HL-60/S4 (cell line): ENCODE data around the gene EVC2.

Experiments used
- in situ Hi-C: fragments of 300-500 bp; cut with MboI; formaldehyde crosslinking; loops from 2 replicates; pipeline ENCODE4 v1.14.3; 2022; ENCODE audit warnings: low sequenced_read_pairs

EVC2 gene, protein sequence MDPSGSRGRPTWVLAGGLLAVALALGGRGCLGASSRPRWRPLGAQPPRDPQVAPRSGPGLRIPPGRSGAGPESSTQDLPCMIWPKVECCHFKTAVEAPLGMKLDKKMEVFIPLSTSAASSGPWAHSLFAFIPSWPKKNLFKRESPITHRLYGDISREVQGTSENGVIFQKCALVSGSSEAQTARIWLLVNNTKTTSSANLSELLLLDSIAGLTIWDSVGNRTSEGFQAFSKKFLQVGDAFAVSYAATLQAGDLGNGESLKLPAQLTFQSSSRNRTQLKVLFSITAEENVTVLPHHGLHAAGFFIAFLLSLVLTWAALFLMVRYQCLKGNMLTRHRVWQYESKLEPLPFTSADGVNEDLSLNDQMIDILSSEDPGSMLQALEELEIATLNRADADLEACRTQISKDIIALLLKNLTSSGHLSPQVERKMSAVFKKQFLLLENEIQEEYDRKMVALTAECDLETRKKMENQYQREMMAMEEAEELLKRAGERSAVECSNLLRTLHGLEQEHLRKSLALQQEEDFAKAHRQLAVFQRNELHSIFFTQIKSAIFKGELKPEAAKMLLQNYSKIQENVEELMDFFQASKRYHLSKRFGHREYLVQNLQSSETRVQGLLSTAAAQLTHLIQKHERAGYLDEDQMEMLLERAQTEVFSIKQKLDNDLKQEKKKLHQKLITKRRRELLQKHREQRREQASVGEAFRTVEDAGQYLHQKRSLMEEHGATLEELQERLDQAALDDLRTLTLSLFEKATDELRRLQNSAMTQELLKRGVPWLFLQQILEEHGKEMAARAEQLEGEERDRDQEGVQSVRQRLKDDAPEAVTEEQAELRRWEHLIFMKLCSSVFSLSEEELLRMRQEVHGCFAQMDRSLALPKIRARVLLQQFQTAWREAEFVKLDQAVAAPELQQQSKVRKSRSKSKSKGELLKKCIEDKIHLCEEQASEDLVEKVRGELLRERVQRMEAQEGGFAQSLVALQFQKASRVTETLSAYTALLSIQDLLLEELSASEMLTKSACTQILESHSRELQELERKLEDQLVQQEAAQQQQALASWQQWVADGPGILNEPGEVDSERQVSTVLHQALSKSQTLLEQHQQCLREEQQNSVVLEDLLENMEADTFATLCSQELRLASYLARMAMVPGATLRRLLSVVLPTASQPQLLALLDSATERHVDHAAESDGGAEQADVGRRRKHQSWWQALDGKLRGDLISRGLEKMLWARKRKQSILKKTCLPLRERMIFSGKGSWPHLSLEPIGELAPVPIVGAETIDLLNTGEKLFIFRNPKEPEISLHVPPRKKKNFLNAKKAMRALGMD

DNA sequence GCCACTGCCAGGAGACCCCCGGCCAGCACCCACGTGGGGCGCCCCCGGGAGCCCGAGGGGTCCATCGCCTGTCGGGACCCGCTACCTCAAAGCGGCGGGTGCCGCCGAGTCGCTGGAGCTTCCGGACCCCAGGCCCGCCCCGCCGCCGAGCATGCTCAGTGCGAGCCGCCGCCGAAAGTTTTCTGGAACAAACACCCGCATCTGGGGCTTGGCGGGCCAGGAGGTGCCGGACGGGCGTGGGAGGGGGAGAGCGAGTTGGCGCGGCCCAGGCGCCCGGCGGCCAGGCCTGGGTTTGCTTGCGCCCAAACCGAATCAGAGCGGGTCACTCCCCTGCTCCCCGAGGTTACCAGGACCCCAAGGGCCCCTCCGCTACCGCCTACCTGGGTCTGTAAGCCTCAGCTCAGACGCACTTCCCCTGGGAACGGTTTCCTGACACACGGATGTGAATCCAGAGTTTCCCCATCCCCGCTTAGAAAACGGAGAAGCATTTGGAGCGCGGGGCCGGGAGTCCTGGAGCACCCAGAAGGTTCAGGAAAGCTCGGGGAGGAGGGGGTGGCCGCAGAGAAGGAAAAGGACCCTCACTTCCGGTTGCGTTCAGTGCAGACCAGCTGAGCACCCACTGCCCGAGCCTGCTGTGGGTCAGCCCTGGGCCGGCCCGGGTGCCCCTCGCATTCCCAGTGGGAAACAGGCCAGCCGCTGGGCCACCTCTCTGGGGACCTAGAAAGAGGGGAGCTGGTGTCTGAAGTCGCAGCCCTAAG is at the start of gene EVC2:
TSS of gene EVC2 (minus strand) at position 111 of the 758 bp plus-strand sequence. CDS start at position 65, 46 bp downstream.
- in situ Hi-C loops: no loop called here

DNA sequence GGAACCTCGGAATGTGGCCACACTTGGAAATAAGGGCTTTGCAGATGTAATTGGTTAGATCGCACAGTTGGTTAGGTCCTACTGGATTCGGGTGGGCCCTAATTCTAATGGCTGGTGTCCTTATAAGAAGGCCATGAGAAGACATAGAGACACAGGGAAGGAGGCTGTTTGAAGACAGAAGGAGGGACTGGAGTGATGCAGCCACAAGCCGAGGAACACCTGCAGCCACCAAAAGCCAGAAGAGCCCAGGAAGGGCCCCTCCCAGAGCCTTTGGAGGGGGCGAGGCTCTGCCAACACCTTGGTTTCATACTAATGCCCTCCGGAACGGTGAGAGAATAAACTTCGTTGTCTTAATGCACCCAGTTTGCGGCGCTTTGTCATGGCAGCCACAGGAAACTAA is 49.6 kb upstream of the EVC2 start:
- in situ Hi-C loops: no loop called here

DNA sequence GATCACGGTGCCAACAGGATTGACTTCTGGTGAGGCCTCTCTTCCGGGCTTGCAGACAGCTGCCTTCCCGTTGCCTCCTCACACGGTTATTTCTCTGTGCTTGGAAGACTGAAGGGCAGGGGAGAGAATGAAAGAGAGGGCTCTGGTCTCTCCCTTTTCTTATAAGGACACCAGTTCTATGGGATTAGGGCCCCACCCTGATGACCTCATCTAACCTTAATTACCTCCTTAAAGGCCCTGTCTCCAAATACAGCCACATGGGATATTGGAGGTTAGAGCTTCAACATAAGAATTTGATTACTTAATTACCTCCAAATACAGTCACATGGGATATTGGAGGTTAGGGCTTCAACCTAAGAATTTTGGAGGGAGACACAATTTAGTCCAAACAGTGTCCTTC is 49.2 kb upstream of the EVC2 start:
- in situ Hi-C loops: no loop called here

DNA sequence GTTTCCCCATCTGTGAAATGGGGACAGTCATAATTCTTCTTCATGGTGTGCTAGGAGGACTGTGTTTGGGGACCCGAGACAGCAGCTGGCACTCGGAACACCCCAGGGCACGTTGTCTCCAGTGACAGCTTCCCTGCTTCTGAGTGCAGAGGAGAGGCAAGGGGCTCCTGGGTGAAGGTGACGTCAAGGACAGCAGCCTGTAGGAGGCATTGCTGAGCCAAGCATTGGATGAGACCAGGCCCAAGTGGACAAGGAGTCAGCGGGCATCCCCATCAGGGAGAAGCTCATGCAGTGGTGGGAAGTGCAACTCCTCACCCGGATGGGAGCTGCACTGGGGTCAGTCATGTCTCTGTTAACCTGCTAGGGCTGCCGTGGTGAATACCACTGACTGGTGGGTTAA is 48.7 kb upstream of the EVC2 start:
- in situ Hi-C loops: no loop called here

DNA sequence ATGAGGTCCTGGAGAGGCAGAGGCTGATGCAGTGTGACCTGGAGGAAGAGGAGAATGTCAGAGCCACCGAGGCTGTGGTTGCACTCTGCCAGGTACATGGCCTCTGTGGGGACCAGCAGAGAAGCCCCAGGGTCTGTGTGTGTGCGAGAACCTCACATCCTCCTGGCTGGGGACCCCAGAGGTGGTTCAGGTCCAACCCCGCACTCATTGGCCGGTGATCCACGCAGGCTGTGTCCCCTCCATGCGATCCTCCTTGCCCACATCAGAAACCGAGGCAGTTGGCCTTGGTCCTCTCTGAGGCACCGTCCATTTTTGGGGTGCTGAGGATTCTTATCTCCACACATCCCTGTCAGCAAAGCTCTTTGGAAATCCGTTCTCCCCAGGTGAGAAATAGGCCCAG is 47.9 kb upstream of the EVC2 start:
- in situ Hi-C loops: no loop called here

DNA sequence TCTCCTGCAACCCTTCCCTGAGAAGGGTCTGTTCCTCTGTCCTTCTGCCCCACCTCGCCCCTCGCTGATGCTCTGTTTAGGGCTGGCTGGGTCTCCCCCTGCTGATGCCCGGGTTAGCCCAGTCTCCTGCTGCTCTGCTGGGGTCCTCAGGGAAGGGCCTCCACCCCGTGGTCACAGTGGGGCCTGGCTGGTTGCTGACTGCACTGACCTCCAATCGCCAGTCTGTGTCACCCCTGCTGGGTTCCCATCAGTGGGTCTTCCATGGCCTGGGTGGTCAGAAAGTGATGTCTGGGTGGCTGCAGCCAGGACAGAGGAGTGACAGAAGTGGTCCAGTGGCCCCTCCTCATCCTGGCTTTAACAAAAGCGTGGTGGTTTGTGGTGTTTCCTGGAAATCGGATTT is 47.3 kb upstream of the EVC2 start:
- in situ Hi-C loops: no loop called here

DNA sequence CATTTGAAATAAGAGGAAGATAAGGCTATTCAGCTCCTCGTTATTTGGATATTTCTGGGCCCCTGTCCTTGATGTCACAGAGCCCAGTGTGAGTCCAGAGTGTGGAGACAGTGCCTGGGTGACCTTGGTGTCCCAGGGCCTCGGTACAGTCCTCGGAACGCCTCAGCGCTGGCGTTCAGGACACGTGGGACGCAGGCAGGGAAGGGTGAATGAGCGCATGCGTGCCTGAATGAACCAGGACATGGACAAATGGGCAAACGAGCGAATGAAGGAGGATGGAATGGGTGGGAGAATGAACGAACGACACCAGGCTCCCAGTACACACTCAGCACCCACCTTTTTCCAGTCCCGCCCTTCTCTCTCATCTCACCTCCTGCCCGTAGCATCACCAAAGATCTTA is 46.8 kb upstream of the EVC2 start:
- in situ Hi-C loops: no loop called here

DNA sequence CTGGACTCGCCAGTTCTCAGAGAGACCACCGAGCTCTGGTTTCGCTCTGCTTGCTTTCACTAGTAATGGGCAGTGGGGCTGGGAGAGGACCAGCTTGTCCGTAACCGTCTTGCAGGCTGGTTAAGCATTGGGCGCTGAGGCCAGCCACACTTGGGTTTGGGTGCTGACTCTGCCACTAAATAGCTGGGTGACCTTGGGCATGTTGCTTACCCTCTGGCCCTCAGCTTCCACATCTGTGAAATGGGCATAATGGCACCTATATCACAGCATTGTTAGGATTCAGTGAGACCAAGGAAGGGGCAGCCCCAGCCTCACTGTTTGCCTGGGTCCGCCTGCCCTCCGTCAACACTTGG is 46.1 kb upstream of the EVC2 start:
- in situ Hi-C loops: no loop called here

DNA sequence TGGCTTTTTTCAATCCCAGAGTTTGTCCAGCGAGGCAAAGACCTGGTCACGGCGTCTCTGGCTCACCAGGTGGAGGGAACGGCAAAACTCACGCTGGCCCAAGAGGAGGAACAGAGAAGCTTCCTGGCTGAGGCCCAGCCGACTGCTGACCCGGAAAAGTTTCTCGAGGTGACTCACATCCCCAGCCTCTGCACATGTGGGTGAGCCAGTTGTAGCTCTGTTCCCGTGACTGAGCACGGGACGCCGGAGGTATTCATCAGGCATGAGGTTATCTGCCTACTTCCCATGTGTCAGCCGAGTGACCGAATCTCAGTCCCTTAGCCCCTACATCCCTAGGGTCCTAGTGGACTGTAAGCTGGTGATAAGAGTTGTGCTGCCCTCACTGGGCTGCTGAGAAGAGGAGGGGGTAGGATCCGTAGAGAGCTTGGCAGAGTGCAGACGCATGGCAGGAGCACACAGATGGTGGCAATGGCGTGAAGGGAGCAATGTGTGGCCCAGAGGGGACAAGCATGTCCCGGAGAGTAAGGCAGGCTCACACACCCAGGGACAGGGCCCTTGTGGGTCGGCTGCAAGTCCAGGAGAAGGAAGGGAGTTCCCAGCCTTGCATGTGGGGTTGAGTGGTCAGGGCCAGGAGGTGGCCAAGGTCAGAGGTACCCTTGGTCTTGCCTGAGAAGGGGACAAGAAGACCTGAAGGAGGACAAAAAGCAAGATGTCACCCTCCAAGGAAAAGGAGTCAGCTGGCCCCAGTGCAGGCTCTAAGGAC is 45.6 kb upstream of the EVC2 start:
- in situ Hi-C loops: no loop called here

DNA sequence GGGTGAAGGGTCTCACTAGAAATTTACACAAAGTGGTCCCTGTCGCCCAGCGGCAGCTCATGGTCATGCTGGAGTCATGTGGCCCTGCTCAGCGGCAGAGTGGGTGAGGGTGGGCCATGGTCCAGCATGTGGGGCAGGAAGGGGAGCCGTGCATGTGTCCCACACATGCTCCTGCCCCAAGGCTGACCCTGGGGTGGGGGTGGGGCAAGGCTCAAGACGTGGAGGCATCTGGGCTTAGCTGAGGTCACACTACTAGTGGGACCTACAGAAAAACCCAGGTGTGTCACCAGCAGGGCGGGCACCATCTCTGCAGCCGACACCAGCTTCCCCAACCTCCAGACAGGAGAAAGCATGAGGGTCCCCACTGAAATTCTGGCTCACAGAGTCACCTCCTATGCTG is 45.0 kb upstream of the EVC2 start:
- in situ Hi-C loops: no loop called here

DNA sequence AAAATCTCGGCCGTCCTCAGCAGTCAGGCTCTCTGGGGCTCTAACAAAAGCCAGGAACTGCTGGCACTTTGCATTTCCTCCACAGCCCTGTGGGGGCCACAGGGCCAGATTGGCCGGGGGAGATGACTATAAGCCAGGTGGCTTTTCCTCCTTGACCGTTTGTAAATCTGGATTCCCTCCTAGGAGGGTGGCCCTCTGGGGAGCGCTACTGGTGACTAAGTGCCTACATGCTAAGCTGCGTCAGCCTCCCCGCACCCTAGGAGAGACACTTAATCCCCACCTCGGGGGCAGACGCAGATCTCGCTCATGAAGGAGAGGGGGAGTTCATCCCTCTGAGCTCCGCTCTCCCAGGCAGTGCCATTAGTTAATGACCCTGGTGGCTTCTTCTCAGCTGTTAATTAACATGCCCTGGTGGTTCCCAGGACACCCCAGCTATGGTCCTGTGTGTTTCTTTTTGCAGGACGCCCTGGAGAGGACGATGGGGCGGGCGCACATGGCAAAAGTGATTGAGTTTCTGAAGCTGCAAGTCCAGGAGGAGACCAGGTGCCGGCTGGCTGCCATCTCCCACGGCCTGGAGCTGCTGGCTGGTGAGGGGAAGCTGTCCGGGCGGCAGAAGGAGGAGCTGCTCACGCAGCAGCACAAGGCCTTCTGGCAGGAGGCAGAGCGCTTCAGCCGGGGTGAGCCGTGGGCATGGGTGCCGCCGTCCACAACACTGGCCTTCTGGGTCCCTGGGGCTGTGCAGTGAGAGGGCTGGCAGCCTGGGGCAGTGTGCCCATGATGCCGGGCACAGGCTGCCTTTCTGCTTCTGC is 44.2 kb upstream of the EVC2 start:
- in situ Hi-C loops: no loop called here

DNA sequence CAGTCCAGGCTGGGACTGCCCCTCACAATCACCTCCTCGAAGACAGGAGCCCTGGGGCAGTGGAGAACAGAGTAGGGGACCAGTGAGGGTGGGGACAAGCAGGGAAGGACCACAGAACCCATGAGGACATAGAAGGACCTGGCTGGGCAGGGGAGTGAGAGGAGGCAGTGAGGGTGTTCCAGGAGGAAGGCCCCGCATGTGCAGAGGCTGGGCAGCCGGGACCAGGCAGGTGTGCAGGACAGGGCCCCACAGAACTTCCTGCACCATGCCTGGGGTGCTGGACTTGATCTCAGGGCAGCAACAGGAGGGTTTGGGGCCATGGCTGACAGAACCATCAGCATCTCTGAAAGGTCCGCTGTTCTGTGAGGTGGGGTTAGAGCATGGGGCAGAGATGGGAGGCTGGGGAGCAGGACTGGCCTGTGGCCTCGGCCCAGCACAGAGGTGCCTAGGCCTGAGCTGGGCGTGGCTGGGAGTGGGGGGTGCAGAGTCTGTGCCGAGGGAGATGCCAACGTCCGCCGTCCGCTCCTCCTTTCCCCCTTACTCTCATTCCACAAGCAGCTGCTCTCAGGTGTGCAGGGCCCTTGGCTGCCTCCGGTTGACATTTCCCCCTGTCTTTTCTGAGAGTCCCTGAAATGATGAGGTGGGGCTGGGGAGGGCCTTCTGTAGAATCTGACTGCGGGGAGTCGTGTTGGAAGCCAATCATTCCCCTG is 43.5 kb upstream of the EVC2 start:
- in situ Hi-C loops: no loop called here

DNA sequence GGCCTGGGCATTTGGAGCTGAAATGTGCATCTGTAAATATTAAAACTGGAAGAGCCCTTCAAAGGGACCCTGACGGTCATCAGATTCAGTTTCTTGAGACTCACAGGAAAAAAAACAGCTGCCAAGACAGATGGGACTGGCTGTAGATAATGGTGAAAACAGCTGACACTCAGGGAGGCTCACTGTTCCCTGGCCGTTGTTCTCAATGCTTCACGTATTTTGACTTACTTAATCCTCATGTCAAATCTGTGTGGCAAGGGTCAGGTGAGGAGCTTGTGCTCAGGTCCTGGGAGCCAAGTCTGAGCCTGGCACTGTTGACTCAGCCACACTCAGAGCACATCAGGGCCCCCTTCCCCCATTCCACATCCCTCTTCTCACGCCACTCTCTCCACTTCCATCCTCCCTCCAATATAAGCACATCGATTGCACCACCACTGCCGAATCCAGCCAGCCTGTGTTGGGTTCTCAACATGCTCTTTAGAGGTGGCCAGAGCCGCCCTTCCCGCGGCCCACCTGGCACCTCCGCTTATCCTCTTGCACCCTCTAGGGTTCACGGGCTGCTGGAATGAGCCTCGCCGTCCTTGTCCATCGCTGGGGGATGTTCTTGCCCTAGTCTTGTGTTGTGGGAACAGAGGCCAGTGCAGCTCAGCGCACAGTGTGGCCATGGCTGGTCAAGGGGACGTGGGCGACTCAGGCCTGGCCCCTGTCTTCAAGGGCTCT is 42.7 kb upstream of the EVC2 start:
- in situ Hi-C loops: no loop called here

DNA sequence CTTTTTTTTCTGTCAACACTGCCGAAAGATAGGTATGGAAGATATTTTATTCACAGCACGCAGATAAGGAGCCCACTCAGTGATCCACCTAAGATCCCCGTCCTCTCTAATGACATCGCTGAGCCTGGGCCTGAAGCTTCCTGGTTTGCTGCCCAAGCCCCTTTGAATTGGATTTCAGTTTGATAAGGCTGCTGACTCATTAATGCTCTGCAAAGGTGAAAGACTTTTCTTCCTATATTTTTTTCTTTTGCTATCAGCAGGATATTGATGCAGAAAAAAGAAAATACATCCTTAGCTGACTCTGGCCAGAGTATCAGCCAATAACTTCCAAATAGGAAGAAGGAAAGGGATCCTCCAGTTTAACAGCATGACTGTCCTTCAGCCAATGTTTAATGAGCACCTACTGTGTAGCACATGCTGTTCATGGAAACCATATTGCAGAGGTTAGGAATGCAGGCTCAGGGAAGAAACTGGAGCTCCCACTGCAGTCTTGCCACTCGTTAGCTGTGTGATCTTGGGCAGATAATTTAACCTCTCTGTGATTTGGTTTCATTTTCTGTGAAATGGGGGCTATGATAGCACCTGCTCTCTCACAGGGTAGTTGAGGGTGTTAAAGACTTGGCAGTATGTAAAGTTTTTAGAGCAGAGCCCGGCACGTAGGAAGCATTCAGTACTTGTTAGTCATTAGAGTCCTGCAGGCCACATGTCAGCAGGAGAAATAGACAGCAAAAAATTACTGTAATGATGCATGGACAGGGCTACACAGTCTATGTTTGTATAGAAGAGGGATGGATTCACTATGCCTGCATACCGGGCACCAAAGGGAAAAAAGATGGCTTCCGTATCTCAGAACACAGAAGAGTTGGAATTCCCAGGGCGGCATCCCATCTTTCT is 41.9 kb upstream of the EVC2 start:
- in situ Hi-C loops: no loop called here

DNA sequence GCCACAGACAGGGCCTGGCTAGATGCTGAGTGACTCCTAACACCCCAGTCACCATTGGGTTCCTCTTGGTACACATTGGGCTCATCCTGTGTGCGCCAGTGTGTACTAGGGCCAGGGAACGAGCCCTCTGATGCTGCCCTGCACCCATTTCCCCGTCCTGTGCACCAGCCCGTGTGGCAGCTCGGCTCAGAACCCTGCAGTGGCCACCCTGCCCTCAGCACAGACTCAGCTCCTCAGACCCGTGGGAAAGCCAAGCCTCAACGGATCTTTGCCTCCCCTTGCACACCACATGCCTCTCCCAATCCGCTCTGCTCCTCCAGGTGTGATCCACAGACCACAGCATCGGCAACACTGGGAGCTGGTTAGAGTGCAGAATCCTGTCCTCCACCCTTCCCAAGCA is 41.2 kb upstream of the EVC2 start:
- in situ Hi-C loops: no loop called here

DNA sequence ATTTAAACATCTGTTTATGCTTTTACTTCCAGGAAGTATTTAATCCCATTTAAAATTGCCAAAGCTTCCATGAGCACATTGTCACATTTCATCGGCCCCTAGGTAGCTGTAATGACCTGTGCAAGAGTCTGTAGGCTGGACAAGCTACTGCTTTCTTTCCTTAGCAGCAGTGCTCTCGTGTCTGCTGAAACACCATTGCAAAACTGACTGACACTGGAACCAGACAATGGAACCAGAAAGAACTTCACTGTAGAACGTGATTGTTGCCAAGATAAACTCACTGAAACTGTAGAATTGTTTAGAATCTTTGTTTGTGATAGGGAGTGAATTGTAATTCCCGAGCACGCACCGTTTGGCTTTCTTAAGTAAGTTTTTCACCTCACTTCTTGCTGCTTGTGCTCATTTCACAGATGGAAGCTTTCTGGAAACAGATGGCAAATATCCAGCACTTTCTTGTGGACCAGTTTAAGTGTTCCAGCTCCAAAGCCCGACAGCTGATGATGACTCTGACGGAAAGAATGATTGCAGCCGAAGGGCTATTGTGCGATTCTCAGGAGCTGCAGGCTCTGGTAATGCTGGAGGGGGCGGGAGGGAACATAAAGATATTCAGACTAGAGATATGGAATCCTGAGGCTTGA is 39.5 kb upstream of the EVC2 start:
- in situ Hi-C loops: no loop called here
